ENCODE results near the gene CELSR3.
A peak's percentile ranks its signal among the peaks of the same experiment; 100 is the strongest.

Gene CELSR3

DNA sequence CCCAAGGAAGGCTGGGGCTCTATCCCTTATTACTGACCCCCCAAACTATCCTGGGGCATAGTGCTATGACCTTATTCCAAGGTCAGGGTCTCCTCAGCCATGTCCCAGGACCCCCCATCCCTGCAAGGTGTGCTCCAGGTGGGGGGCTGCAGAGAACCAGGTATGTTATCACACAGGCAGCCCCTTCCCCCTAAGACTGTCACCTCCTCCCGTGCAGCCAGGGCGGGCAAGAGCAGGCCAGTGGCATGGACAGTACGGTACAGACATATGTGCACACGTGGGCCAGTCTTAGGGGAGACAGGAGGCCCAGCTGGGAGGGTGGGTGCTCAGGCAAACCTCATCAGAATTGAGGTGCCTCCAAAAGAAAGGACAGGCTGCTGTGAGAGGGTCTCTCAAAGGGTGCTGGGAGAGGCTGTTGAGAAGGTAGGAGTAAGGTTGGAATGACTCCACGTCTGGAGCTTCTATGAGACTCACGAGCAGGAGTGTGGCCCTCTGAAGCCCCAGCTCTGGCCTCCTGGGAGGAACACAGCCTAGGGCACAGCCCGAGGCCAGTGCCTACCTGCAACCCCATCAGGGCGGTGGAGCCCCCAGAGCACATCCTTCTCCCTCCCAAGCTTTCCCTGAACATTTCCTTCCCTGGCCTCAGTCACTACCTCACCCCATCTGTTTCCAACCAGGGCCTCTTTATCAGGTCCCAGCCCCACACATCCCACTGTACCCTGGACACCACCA is 65.8 kb downstream of the CELSR3 start:
- no peak for DNase-seq (ENCODE audit: low spot score in 2 of 2)
- peaks cover 4% of the 10 kb centered on the region for H3K4me1 Mint-ChIP-seq
- peaks cover 25% of the 10 kb centered on the region for H3K27me3 Mint-ChIP-seq
- H3K27ac Mint-ChIP-seq (ENCODE audit: low read depth): peak overlapping the region; percentile 7
- no peak overlapping the region for H3K4me3 Mint-ChIP-seq
- peaks cover 19% of the 10 kb centered on the region for H3K36me3 Mint-ChIP-seq (ENCODE audit: insufficient read depth)
- ATAC-seq (replicated peaks; ENCODE audit: extremely low read depth, poor library complexity, severe bottlenecking): no peak
- H3K9me3 Mint-ChIP-seq: no peaks in the 10 kb centered on the region

DNA sequence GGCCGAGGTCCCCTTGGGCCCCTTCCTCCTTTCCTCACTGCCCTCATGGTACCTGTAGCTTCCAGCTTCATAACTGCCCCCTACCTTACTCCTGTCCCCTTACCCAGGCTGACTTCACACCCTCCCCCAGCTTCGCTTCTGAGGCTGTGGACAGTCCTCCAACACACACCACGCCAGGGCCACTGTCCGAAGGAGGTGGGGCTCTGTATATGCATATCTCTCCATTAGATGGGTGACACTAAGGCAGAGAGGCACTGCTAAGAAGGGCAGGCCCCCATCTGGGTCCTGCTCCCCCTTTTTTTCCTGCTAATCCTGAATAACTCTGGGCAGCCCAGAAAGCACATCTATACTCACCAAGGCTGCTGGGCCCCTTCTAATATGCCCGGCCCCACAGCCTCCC is 66.5 kb downstream of the CELSR3 start:
- Mint-ChIP-seq H3K36me3 (ENCODE audit: insufficient read depth) (peaks cover 15% of the 10 kb centered on the region), H3K4me1 (peaks cover 4% of the 10 kb centered on the region), H3K9me3 (no peaks in the 10 kb centered on the region), H3K4me3 (no peak overlapping the region), H3K27ac (ENCODE audit: low read depth) (peak overlapping the region; percentile 7), H3K27me3 (peaks cover 28% of the 10 kb centered on the region)
- no peak for ATAC-seq (replicated peaks; ENCODE audit: extremely low read depth, poor library complexity, severe bottlenecking)
- DNase-seq (ENCODE audit: low spot score in 2 of 2): no peak

- ATAC-seq (replicated peaks; ENCODE audit: extremely low read depth, poor library complexity, severe bottlenecking) (no peak), DNase-seq (ENCODE audit: low spot score in 2 of 2) (no peak)
- Mint-ChIP-seq H3K9me3 (no peaks in the 10 kb centered on the region), H3K4me3 (no peak overlapping the region), H3K36me3 (ENCODE audit: insufficient read depth) (peaks cover 11% of the 10 kb centered on the region), H3K27ac (ENCODE audit: low read depth) (peak overlapping the region; percentile 7), H3K27me3 (peaks cover 34% of the 10 kb centered on the region), H3K4me1 (peaks cover 4% of the 10 kb centered on the region)
Observed at GRCh38 chr3:48595526-48596121, 67.1 kb downstream of the CELSR3 start.

GRCh38 chr3:48595075-48595525 is 67.6 kb downstream of the CELSR3 start, which contains the start of gene COL7A1:
Gene COL7A1 (minus strand): TSS chr3:48595329. CDS start chr3:48595159, 170 bp downstream.
- no peaks in the 10 kb centered on the region for H3K9me3 Mint-ChIP-seq
- H3K4me1 Mint-ChIP-seq: peaks cover 4% of the 10 kb centered on the region
- H3K36me3 Mint-ChIP-seq (ENCODE audit: insufficient read depth): peaks cover 10% of the 10 kb centered on the region
- DNase-seq (ENCODE audit: low spot score in 2 of 2) (no peak), ATAC-seq (replicated peaks; ENCODE audit: extremely low read depth, poor library complexity, severe bottlenecking) (no peak)
- H3K4me3 Mint-ChIP-seq: peak within 1 kb of the TSS; percentile 52
- peak within 1 kb of the TSS; percentile 7 for H3K27ac Mint-ChIP-seq (ENCODE audit: low read depth)
- H3K27me3 Mint-ChIP-seq: peaks cover 39% of the 10 kb centered on the region

- Mint-ChIP-seq H3K9me3 (no peaks in the 10 kb centered on the region), H3K4me1 (peaks cover 4% of the 10 kb centered on the region), H3K4me3 (peak overlapping the region; percentile 52), H3K36me3 (ENCODE audit: insufficient read depth) (peaks cover 10% of the 10 kb centered on the region), H3K27ac (ENCODE audit: low read depth) (no peak overlapping the region), H3K27me3 (peaks cover 45% of the 10 kb centered on the region)
- DNase-seq (ENCODE audit: low spot score in 2 of 2) (no peak), ATAC-seq (replicated peaks; ENCODE audit: extremely low read depth, poor library complexity, severe bottlenecking) (no peak)
Observed at GRCh38 chr3:48594417-48595049, 68.2 kb downstream of the CELSR3 start.

GRCh38 chr3:48593337-48593736 is 69.3 kb downstream of the CELSR3 start:
- no peak overlapping the region for H3K27ac Mint-ChIP-seq (ENCODE audit: low read depth)
- H3K27me3 Mint-ChIP-seq: peaks cover 57% of the 10 kb centered on the region
- H3K36me3 Mint-ChIP-seq (ENCODE audit: insufficient read depth): peaks cover 6% of the 10 kb centered on the region
- peaks cover 4% of the 10 kb centered on the region for H3K4me1 Mint-ChIP-seq
- no peak for DNase-seq (ENCODE audit: low spot score in 2 of 2)
- no peaks in the 10 kb centered on the region for H3K9me3 Mint-ChIP-seq
- ATAC-seq (replicated peaks; ENCODE audit: extremely low read depth, poor library complexity, severe bottlenecking): no peak
- no peak overlapping the region for H3K4me3 Mint-ChIP-seq

GRCh38 chr3:48592519-48593087 is 70.1 kb downstream of the CELSR3 start:
- no peak for DNase-seq (ENCODE audit: low spot score in 2 of 2)
- ATAC-seq (replicated peaks; ENCODE audit: extremely low read depth, poor library complexity, severe bottlenecking): no peak
- H3K36me3 Mint-ChIP-seq (ENCODE audit: insufficient read depth): peaks cover 5% of the 10 kb centered on the region
- no peak overlapping the region for H3K27ac Mint-ChIP-seq (ENCODE audit: low read depth)
- H3K4me1 Mint-ChIP-seq: peaks cover 4% of the 10 kb centered on the region
- no peak overlapping the region for H3K4me3 Mint-ChIP-seq
- H3K27me3 Mint-ChIP-seq: peaks cover 64% of the 10 kb centered on the region
- H3K9me3 Mint-ChIP-seq: no peaks in the 10 kb centered on the region

DNA sequence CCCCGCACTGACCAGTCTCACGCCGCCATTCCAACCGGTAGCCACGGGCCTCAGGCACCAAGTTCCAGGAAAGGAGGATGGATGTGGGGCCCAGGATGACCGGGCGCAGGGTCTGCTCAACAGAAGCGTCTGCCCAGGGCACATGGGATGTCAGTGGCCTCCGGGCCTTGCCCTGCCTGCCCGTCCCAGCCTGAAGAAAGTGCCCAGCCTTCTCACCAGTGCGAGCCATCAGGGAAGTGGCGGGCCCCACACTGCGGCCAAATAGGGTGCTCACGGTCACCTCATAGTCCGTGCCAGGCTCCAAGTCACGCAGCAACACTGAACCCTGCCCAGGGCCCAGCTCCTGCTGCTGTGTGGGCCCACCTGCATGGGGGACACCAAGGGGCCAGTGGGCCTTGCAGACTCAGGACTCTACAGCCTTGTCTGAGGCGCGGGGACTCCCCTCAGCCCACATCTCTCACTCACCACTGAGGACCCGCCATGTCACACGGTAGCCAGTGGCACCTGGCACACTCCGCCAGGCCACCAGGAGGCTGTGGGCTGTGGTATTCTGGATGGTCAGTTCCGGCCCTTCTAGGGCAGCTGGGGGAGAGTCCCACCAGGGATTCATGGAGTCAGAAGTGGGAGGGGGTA is 70.7 kb downstream of the CELSR3 start:
- Mint-ChIP-seq H3K27ac (ENCODE audit: low read depth) (no peak overlapping the region), H3K4me1 (peaks cover 4% of the 10 kb centered on the region), H3K27me3 (peaks cover 70% of the 10 kb centered on the region), H3K36me3 (ENCODE audit: insufficient read depth) (peaks cover 4% of the 10 kb centered on the region), H3K4me3 (no peak overlapping the region), H3K9me3 (no peaks in the 10 kb centered on the region)
- ATAC-seq (replicated peaks; ENCODE audit: extremely low read depth, poor library complexity, severe bottlenecking) (no peak), DNase-seq (ENCODE audit: low spot score in 2 of 2) (no peak)

DNA sequence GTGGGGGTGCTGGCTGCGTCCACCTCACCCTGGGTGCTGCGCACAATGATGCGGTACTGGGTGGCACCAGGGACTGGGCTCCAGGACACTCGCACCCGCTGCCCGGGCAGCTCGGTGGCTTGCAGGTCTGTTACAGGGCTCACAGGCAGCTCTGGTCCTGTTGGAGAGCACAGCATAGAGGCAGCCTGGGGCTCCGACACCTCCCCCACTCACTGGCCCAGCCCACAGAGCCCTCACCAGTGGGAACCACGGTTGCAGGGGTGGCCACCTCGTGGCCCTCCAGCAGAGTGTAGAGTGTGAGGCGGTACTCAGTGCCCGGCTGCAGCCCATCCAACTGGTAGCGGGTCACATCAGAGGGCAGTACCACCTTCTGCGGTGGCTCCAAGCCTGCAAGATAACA is 71.2 kb downstream of the CELSR3 start:
- Mint-ChIP-seq H3K27me3 (peaks cover 76% of the 10 kb centered on the region), H3K4me1 (peaks cover 4% of the 10 kb centered on the region), H3K9me3 (no peaks in the 10 kb centered on the region), H3K36me3 (ENCODE audit: insufficient read depth) (no peaks in the 10 kb centered on the region), H3K27ac (ENCODE audit: low read depth) (no peak overlapping the region), H3K4me3 (no peak overlapping the region)
- no peak for DNase-seq (ENCODE audit: low spot score in 2 of 2)
- no peak for ATAC-seq (replicated peaks; ENCODE audit: extremely low read depth, poor library complexity, severe bottlenecking)

- H3K4me1 Mint-ChIP-seq: no peaks in the 10 kb centered on the region
- no peak overlapping the region for H3K4me3 Mint-ChIP-seq
- no peak overlapping the region for H3K27ac Mint-ChIP-seq (ENCODE audit: low read depth)
- ATAC-seq (replicated peaks; ENCODE audit: extremely low read depth, poor library complexity, severe bottlenecking) (no peak), DNase-seq (ENCODE audit: low spot score in 2 of 2) (no peak)
- peaks cover 64% of the 10 kb centered on the region for H3K27me3 Mint-ChIP-seq
- no peaks in the 10 kb centered on the region for H3K36me3 Mint-ChIP-seq (ENCODE audit: insufficient read depth)
- no peaks in the 10 kb centered on the region for H3K9me3 Mint-ChIP-seq
Observed at GRCh38 chr3:48588230-48588629, 74.5 kb downstream of the CELSR3 start.

GRCh38 chr3:48587686-48588085 is 75.0 kb downstream of the CELSR3 start:
- no peak for DNase-seq (ENCODE audit: low spot score in 2 of 2)
- Mint-ChIP-seq H3K27me3 (peaks cover 59% of the 10 kb centered on the region), H3K4me3 (no peak overlapping the region), H3K36me3 (ENCODE audit: insufficient read depth) (no peaks in the 10 kb centered on the region), H3K27ac (ENCODE audit: low read depth) (no peak overlapping the region), H3K9me3 (no peaks in the 10 kb centered on the region), H3K4me1 (no peaks in the 10 kb centered on the region)
- ATAC-seq (replicated peaks; ENCODE audit: extremely low read depth, poor library complexity, severe bottlenecking): no peak

Measured in central memory CD8-positive, alpha-beta T cell (primary cell).